Testis (tissue), 3 donors: Measurements from ENCODE around the gene CACNA1E. TPM values are rescaled to one million over a fixed set of nuclear protein-coding genes. Genes with fewer than 3 reads are reported as not detected.
"Not testable (repeated sequence)": the region's sequence is repeated elsewhere in the genome, so short reads cannot be mapped to it uniquely, and the experiment has no call there.

Experiments used
- DNase-seq: peaks from one replicate; pipeline ENCODE4 v3.0.0-alpha.2; 2019
- H3K27ac ChIP-seq, 2 donors: fragments of 200-600 bp; sonication (generic); one replicate each; pipeline ENCODE4 v1.5.1; 2019
- H3K27me3 ChIP-seq: fragments of 200-600 bp; sonication (generic); one replicate; pipeline ENCODE4 v1.5.1; 2019
- H3K36me3 ChIP-seq: fragments of 200-600 bp; sonication (generic); one replicate; pipeline ENCODE4 v1.5.1; 2017; ENCODE audit warnings: low read depth; ENCODE audit errors: missing control alignments
- H3K4me1 ChIP-seq: fragments of 200-600 bp; sonication (generic); one replicate; pipeline ENCODE4 v1.5.1; 2019
- H3K4me3 ChIP-seq, 2 donors: fragments of 200-600 bp; sonication (generic); one replicate each; pipeline ENCODE4 v1.5.1; 2017 to 2019
- H3K9me3 ChIP-seq: fragments of 200-600 bp; sonication (generic); one replicate; pipeline ENCODE4 v1.5.1; 2017
- POLR2A ChIP-seq: fragments of 450-650 bp; IDR thresholded peaks from one replicate; pipeline ENCODE4 v1.6.1; 2017; ENCODE audit warnings: antibody characterized with exemption, mild to moderate bottlenecking, moderate library complexity
- WGBS, 2 donors: methylation state at CpG; one replicate each; pipeline ENCODE4 v1.1.5; 2018; 5-methylcytosine and 5-hydroxymethylcytosine counted together
- intact Hi-C: fragments of 100-400 bp; cut with DNase I; formaldehyde crosslinking; loops from one replicate; pipeline ENCODE4 v1.15.1; 2023; ENCODE audit warnings: low total_unique reads
- polyA plus RNA-seq: library from polyadenylated mRNA; stranded (reverse); fragments of 350-450 nt; fragmentation: Illumina TruSeq; extraction: RNeasy Lipid Tissue Mini Kit (QIAGEN cat#74804); gene quantifications from one replicate; pipeline ENCODE4 v1.2.3, GENCODE V29; 2014; ENCODE audit warnings: low read depth, low replicate concordance; ENCODE audit not compliant: insufficient read depth
- total RNA-seq, 2 donors: library from RNA; depleted of rRNA; stranded (reverse); fragments of >200 nt; gene quantifications; one replicate each; pipeline ENCODE4 v1.2.3, GENCODE V29; 2016
- TF ChIP-seq, protein P1 (sequence below), 3 experiments: fragments of 450-650 bp in 2 of 3; fragments of 200-600 bp in 1 of 3; sonication (generic) in 1 of 3; IDR thresholded peaks; one replicate each; pipeline ENCODE4 v1.5.1; 2016 to 2019; ENCODE audit warnings: antibody characterized with exemption in 3 of 3, mild to moderate bottlenecking in 2 of 3, moderate library complexity in 1 of 3

Gene CACNA1E
- total and polyA plus RNA-seq, 3 donors from 2014 or later: 2.4 to 12.6 (median 9.1) TPM

GRCh38 chr1:181522864-181523263 is 39.5 kb downstream of the CACNA1E start:
- Histone ChIP-seq H3K36me3 (no peaks in the 10 kb centered on the region), H3K9me3 (no peaks in the 10 kb centered on the region), H3K27ac (no peak overlapping the region), H3K4me1 (no peaks in the 10 kb centered on the region), H3K27me3 (no peaks in the 10 kb centered on the region), H3K4me3 (no peak overlapping the region)
- intact Hi-C loops: no loop called here
- TF ChIP-seq POLR2A: no peak
- TF ChIP-seq, protein P1, sequence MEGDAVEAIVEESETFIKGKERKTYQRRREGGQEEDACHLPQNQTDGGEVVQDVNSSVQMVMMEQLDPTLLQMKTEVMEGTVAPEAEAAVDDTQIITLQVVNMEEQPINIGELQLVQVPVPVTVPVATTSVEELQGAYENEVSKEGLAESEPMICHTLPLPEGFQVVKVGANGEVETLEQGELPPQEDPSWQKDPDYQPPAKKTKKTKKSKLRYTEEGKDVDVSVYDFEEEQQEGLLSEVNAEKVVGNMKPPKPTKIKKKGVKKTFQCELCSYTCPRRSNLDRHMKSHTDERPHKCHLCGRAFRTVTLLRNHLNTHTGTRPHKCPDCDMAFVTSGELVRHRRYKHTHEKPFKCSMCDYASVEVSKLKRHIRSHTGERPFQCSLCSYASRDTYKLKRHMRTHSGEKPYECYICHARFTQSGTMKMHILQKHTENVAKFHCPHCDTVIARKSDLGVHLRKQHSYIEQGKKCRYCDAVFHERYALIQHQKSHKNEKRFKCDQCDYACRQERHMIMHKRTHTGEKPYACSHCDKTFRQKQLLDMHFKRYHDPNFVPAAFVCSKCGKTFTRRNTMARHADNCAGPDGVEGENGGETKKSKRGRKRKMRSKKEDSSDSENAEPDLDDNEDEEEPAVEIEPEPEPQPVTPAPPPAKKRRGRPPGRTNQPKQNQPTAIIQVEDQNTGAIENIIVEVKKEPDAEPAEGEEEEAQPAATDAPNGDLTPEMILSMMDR (IDR thresholded peaks at IDR 0.05): no peak
- 70 to 83% methylated on average over 2 of the region's 2 CpGs for WGBS, 2 donors
- DNase-seq: no peak

DNA sequence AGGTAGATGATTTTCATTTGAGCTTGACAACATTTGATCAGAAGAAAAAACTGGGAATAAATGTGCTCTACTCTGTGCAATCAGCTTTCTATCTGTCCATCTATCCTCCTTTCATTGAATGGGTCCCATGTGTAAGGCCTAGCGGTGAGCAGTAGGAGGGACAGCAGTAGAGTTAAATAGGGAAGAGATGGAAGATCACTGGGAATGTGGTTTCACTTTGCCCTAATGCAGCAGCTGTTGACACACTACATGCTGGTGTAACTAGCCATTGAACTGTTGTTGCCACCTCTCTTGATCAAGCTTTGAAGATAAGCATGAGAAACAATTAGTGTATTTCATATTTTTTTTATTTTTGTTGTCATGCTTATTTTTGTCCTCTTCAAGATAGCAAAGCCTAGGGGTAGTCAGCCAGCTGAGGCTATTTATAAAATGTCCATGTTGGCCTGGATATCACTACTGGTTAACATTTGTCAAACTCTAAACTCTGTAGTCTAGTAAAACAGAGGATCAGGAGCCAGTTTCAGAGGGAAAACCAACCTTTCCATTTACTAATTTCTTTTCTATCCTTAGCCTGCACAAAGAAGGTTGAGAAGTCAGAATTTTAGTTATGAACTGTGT is 41.9 kb downstream of the CACNA1E start:
- Histone ChIP-seq H3K27ac (no peak overlapping the region), H3K9me3 (no peaks in the 10 kb centered on the region), H3K4me3 (no peak overlapping the region), H3K4me1 (no peaks in the 10 kb centered on the region), H3K36me3 (no peaks in the 10 kb centered on the region), H3K27me3 (no peaks in the 10 kb centered on the region)
- TF ChIP-seq POLR2A: no peak
- TF ChIP-seq, protein P1 (IDR thresholded peaks at IDR 0.05): no peak
- no peak for DNase-seq
- WGBS, 2 donors: 79 to 87% methylated on average over 1 of the region's 1 CpG
- intact Hi-C loops: no loop called here

DNA sequence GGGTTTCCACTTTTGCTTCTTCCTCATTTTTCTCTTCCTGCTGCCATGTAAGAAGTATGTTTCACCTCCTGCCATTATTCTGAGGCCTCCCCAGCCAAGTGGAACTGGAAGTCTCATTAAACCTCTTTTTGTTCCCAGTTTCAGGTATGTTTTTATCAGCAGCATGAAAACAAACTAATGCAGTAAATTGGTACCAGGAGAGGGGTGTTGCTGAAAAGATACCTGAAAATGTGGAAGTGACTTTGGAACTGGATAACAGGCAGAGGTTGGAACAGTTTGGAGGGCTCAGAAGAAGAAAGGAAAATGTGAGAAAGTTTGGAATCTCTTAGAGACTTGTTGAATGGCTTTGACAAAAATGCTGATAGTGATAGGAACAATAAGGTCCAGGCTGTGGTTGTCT is 44.9 kb downstream of the CACNA1E start:
- H3K27ac ChIP-seq, H3K36me3 ChIP-seq, DNase-seq, H3K4me3 ChIP-seq, H3K27me3 ChIP-seq, H3K4me1 ChIP-seq, intact Hi-C loops, H3K9me3 ChIP-seq: not testable (repeated sequence)

GRCh38 chr1:181531441-181531840 is 48.1 kb downstream of the CACNA1E start:
- 94 to 96% methylated on average over 5 of the region's 5 CpGs for WGBS, 2 donors
- intact Hi-C loops: no loop called here
- Histone ChIP-seq H3K4me3 (no peak overlapping the region), H3K27ac (no peak overlapping the region), H3K27me3 (no peaks in the 10 kb centered on the region), H3K9me3 (no peaks in the 10 kb centered on the region), H3K36me3 (no peaks in the 10 kb centered on the region), H3K4me1 (no peaks in the 10 kb centered on the region)
- TF ChIP-seq POLR2A: no peak
- TF ChIP-seq, protein P1 (IDR thresholded peaks at IDR 0.05): no peak
- DNase-seq: no peak

GRCh38 chr1:181531951-181532600 is 48.8 kb downstream of the CACNA1E start:
- no peak for TF ChIP-seq POLR2A
- no peak for DNase-seq
- Histone ChIP-seq H3K4me3 (no peak overlapping the region), H3K27me3 (no peaks in the 10 kb centered on the region), H3K36me3 (no peaks in the 10 kb centered on the region), H3K9me3 (no peaks in the 10 kb centered on the region), H3K4me1 (no peaks in the 10 kb centered on the region), H3K27ac (no peak overlapping the region)
- intact Hi-C loops: no loop called here
- 73 to 83% methylated on average over 3 of the region's 3 CpGs for WGBS, 2 donors

GRCh38 chr1:181538836-181539235 is 55.5 kb downstream of the CACNA1E start:
- Histone ChIP-seq H3K4me1 (no peaks in the 10 kb centered on the region), H3K27ac (no peak overlapping the region), H3K27me3 (no peaks in the 10 kb centered on the region), H3K36me3 (no peaks in the 10 kb centered on the region), H3K4me3 (no peak overlapping the region), H3K9me3 (no peaks in the 10 kb centered on the region)
- WGBS, 2 donors: 89 to 93% methylated on average over 2 of the region's 2 CpGs
- intact Hi-C loops: no loop called here
- no peak for DNase-seq
- TF ChIP-seq, protein P1 (IDR thresholded peaks at IDR 0.05): no peak
- no peak for TF ChIP-seq POLR2A
